Ascending aorta (tissue), 2 donors: ENCODE data around the gene HM13. TPM values are rescaled to one million over a fixed set of nuclear protein-coding genes. Genes with fewer than 3 reads are reported as not detected.

Experiments used
- DNase-seq, 2 donors: peaks; one replicate each; pipeline ENCODE4 v3.0.0-alpha.2; 2019; ENCODE audit warnings: low spot score in 2 of 2
- H3K27ac ChIP-seq, 2 donors: fragments of 200-600 bp; sonication (generic); one replicate each; pipeline ENCODE4 v1.5.1; 2016 to 2017; ENCODE audit warnings: mild to moderate bottlenecking in 1 of 2
- H3K27me3 ChIP-seq: fragments of 200-600 bp; sonication (generic); one replicate; pipeline ENCODE4 v1.5.1; 2017
- H3K36me3 ChIP-seq, 2 donors: fragments of 200-600 bp; sonication (generic); one replicate each; pipeline ENCODE4 v1.5.1; 2016
- H3K4me1 ChIP-seq, 2 donors: fragments of 200-600 bp; sonication (generic); one replicate each; pipeline ENCODE4 v1.5.1; 2016 to 2017; ENCODE audit warnings: mild to moderate bottlenecking in 1 of 2
- H3K4me3 ChIP-seq, 2 donors: fragments of 200-600 bp; sonication (generic); one replicate each; pipeline ENCODE4 v1.5.1; 2016 to 2017; ENCODE audit warnings: mild to moderate bottlenecking in 1 of 2
- H3K9me3 ChIP-seq, 2 donors: fragments of 200-600 bp; sonication (generic); one replicate each; pipeline ENCODE4 v1.5.1; 2016
- intact Hi-C: fragments of 100-400 bp; cut with DNase I; formaldehyde crosslinking; loops from one replicate; pipeline ENCODE4 v1.15.1; 2023
- total RNA-seq: library from RNA; depleted of rRNA; stranded (reverse); fragments of >200 nt; gene quantifications from one replicate; pipeline ENCODE4 v1.1.0, GENCODE V29; 2016
- TF ChIP-seq, protein P1 (sequence below), 3 experiments: fragments of 200-600 bp in 2 of 3; fragments of 450-650 bp in 1 of 3; sonication (generic) in 2 of 3; IDR thresholded peaks; one replicate each; pipeline ENCODE4 v1.5.1; 2016 to 2019; ENCODE audit warnings: antibody characterized with exemption in 3 of 3, mild to moderate bottlenecking in 1 of 3, moderate library complexity in 1 of 3

The HM13 gene
- total RNA-seq, 1 donor from 2014 or later: 84.9 TPM

- H3K27ac ChIP-seq: peak overlapping the region; percentile 89 to 90
Measured at GRCh38 chr20:31485450-31486339, 28.5 kb upstream of the HM13 start.

GRCh38 chr20:31488115-31488514 is 26.1 kb upstream of the HM13 start:
- Histone ChIP-seq H3K4me1 (peaks cover 3 to 14% of the 10 kb centered on the region in 2 donors), H3K27ac (no peak overlapping the region), H3K27me3 (no peaks in the 10 kb centered on the region), H3K4me3 (no peak overlapping the region), H3K36me3 (no peaks in the 10 kb centered on the region), H3K9me3 (no peaks in the 10 kb centered on the region)
- TF ChIP-seq, protein P1, sequence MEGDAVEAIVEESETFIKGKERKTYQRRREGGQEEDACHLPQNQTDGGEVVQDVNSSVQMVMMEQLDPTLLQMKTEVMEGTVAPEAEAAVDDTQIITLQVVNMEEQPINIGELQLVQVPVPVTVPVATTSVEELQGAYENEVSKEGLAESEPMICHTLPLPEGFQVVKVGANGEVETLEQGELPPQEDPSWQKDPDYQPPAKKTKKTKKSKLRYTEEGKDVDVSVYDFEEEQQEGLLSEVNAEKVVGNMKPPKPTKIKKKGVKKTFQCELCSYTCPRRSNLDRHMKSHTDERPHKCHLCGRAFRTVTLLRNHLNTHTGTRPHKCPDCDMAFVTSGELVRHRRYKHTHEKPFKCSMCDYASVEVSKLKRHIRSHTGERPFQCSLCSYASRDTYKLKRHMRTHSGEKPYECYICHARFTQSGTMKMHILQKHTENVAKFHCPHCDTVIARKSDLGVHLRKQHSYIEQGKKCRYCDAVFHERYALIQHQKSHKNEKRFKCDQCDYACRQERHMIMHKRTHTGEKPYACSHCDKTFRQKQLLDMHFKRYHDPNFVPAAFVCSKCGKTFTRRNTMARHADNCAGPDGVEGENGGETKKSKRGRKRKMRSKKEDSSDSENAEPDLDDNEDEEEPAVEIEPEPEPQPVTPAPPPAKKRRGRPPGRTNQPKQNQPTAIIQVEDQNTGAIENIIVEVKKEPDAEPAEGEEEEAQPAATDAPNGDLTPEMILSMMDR (IDR thresholded peaks at IDR 0.05): no peak
- intact Hi-C loops: no loop called here
- no peak for DNase-seq

More at GRCh38 chr20:31485450-31486339, 28.5 kb upstream of the HM13 start:
- Histone ChIP-seq H3K4me1 (peaks cover 3 to 14% of the 10 kb centered on the region in 2 donors), H3K27me3 (no peaks in the 10 kb centered on the region), H3K4me3 (peak overlapping the region in 1 of 2 donors; percentile 60), H3K36me3 (no peaks in the 10 kb centered on the region), H3K9me3 (no peaks in the 10 kb centered on the region)
- TF ChIP-seq, protein P1 (IDR thresholded peaks at IDR 0.05): no peak
- intact Hi-C loops: loop anchor here (1.0 kb wide), 1 partner anchor 10 kb away; no protein-coding TSS in a partner anchor
- peak; percentile 23 to 80 for DNase-seq

- no peaks in the 10 kb centered on the region for H3K27me3 ChIP-seq
Measured at GRCh38 chr20:31489152-31489551, 25.1 kb upstream of the HM13 start.

GRCh38 chr20:31490752-31491151 is 23.5 kb upstream of the HM13 start:
- no peaks in the 10 kb centered on the region for H3K27me3 ChIP-seq
- no peaks in the 10 kb centered on the region for H3K36me3 ChIP-seq
- TF ChIP-seq, protein P1 (IDR thresholded peaks at IDR 0.05): no peak
- H3K4me1 ChIP-seq: peaks cover 3 to 11% of the 10 kb centered on the region in 2 donors
- no peaks in the 10 kb centered on the region for H3K9me3 ChIP-seq
- H3K27ac ChIP-seq: no peak overlapping the region
- intact Hi-C loops: no loop called here
- no peak for DNase-seq
- no peak overlapping the region for H3K4me3 ChIP-seq

More at GRCh38 chr20:31489152-31489551, 25.1 kb upstream of the HM13 start:
- Histone ChIP-seq H3K4me1 (peaks cover 3 to 14% of the 10 kb centered on the region in 2 donors), H3K36me3 (no peaks in the 10 kb centered on the region), H3K4me3 (no peak overlapping the region), H3K9me3 (no peaks in the 10 kb centered on the region), H3K27ac (no peak overlapping the region)
- intact Hi-C loops: no loop called here
- DNase-seq: no peak
- TF ChIP-seq, protein P1 (IDR thresholded peaks at IDR 0.05): no peak

DNA sequence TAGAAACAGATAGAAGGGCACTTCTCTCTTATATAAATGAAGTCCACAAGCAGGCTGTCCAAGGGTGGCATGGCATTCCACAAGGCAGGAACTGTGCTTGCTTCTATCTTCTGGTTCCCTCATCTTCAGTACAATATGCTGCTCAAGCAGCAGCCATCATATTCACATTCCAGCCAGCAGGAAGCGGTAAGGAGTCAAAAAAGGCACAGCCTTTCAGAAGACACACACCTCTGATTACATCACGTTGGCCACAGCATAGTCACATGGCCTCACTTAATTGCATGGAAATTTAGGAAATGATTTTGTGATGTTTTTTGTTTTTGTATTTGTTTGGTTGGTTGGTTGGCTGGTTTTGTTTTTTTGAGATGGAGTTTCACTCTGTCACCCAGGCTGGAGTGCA is 20.1 kb upstream of the HM13 start:
- Histone ChIP-seq H3K9me3 (no peaks in the 10 kb centered on the region), H3K27me3 (no peaks in the 10 kb centered on the region), H3K4me3 (no peak overlapping the region), H3K27ac (no peak overlapping the region), H3K4me1 (peaks cover 0 to 18% of the 10 kb centered on the region in 2 donors), H3K36me3 (no peaks in the 10 kb centered on the region)
- no peak for DNase-seq
- TF ChIP-seq, protein P1 (IDR thresholded peaks at IDR 0.05): peak in 1 of 3 experiments; percentile 28
- intact Hi-C loops: no loop called here
